ENCODE data around the gene CTRB2. TPM values are rescaled to one million over a fixed set of nuclear protein-coding genes. Genes with fewer than 3 reads are reported as not detected.

The CTRB2 gene
- total RNA-seq, 1 donor from 2014 or later = not detected

DNA sequence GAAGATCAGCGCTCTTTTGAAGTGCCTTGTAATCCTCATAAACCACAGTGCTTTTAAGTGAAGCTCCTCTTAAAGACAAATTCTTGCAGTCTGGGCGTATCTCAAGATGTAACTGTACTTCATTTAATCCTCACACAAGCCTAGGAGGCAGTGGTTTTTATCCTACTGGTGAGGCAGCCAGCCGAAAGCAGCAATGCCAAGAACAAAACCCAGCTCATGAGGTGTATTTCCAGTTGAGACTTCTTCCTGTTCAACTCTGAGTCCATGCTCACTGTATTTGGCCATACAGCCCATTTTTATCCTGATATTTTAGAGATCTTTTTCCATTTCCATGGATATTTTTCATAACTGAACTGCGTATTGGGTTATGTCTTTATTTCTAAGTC, 13.7 kb downstream of the CTRB2 start:
- TF ChIP-seq, protein P1, sequence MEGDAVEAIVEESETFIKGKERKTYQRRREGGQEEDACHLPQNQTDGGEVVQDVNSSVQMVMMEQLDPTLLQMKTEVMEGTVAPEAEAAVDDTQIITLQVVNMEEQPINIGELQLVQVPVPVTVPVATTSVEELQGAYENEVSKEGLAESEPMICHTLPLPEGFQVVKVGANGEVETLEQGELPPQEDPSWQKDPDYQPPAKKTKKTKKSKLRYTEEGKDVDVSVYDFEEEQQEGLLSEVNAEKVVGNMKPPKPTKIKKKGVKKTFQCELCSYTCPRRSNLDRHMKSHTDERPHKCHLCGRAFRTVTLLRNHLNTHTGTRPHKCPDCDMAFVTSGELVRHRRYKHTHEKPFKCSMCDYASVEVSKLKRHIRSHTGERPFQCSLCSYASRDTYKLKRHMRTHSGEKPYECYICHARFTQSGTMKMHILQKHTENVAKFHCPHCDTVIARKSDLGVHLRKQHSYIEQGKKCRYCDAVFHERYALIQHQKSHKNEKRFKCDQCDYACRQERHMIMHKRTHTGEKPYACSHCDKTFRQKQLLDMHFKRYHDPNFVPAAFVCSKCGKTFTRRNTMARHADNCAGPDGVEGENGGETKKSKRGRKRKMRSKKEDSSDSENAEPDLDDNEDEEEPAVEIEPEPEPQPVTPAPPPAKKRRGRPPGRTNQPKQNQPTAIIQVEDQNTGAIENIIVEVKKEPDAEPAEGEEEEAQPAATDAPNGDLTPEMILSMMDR (conservative IDR thresholded peaks at IDR 0.05; ENCODE audit: low read depth, low read length) = no peak
- DNase-seq (ENCODE audit: low read depth) = no peak
- no peak overlapping the region for H3K4me3 ChIP-seq (ENCODE audit: low read depth, low read length)

DNA sequence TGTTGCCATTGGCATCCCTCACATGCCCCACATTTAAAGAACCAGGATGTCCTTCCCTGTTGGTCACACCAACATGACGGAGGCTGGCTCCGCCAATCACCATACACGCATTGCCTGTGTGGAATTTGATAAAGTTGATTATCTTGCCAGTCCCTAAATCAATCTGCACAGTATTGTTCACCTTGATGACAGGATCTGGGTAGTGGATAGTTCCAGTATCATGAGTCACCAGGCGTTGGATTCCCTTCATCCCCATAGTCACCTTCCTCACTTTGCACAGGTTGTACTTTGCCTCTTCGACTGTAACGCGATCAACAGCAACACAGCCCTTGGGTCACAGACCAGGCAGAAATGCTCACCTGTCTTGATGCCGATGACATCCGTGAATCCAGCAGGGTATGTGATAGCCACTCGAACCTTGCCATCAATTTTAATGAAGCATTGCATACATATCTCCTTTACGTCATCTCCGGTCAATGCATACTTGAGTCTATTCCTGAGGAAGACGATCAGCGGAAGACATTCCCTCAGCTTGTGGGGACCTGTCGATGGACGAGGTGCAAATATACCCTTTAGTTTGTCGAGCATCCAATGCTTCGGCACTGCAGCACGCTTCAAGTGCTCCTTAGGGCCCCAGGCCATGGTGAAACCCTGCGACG, 14.2 kb downstream of the CTRB2 start:
- TF ChIP-seq, protein P1 (conservative IDR thresholded peaks at IDR 0.05; ENCODE audit: low read depth, low read length) = no peak
- no peak overlapping the region for H3K4me3 ChIP-seq (ENCODE audit: low read depth, low read length)
- DNase-seq (ENCODE audit: low read depth) = no peak

DNA sequence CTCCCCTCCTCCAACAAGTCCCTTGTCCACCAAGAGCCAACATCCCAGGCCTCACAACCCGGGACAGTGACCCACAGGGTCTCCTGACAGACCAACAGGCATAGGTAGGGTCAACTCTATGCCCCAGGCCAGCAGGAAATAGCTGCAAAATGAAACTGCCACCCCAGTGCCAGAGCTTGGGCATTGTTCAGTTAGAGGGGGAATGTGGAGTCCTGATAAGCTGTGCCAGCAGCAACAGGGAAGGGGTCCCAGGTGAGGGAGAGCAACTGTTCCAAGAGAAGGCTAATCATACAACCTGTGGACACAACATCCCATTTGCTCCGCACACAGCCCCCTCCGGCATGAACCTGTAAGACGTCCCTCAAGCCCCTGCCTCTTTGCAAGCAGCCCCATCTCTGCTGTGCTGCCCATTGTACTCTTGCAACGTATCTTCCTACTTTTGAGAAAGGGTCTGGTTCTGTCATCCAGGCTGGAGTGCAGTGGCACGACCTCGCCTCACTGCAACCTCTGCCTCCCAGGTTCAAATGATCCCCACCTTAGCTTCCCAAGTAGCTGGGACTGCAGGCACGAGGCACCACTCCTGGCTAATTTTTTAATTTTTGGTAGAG, 17.2 kb downstream of the CTRB2 start:
- TF ChIP-seq, protein P1 (conservative IDR thresholded peaks at IDR 0.05; ENCODE audit: low read depth, low read length) = no peak
- DNase-seq (ENCODE audit: low read depth) = no peak
- no peak overlapping the region for H3K4me3 ChIP-seq (ENCODE audit: low read depth, low read length)

DNA sequence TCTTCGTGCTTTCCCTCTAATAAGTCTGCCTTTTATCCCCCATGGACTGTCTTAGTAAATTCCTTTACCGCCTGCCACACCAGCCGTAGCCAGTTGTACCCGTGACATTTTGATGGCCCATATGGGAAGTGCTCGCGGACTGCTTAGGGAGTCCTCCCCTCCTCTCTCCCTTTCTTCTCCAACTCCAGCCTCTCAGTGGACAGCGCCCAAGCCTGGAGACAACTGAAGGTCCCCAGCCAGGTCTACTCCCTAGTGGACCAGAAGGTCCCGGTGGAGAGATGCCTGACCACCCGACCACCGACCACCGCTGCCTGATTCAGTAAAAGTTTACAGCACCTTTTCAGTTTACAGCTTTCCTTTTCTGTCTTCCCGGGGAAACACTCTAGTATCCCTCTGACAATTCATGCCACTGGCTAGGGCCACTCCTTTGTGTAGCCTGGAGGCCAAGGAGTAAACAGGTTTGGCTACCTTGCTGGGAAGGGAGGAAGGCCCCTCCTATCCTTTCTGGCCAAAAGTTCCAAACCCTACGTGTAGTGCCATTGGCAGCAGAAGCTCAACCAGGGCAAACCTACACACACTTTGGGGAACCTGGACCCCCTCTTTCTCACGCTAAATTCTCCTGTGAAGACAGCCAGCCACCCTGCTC, 18.0 kb downstream of the CTRB2 start:
- TF ChIP-seq, protein P1 (conservative IDR thresholded peaks at IDR 0.05; ENCODE audit: low read depth, low read length) = no peak
- no peak for DNase-seq (ENCODE audit: low read depth)
- H3K4me3 ChIP-seq (ENCODE audit: low read depth, low read length) = no peak overlapping the region

DNA sequence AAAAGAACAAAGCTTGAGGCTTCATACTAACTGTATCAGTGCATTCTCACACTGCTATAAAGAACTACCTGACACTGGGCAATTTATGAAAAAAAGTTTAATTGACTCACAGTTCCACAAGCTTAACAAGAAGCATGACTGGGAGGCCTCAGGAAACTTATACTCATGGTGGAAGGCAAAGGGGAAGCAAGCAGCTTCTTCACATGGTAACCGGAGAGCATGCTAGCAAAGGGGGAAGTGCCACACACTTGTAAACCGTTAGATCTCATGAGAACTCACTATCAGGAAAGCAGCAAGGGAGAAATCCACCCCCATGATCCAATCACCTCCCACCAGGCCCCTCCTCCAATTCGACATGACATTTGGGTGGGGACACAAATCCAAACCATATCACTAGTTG, 25.3 kb downstream of the CTRB2 start:
- no peak overlapping the region for H3K4me3 ChIP-seq (ENCODE audit: low read depth, low read length)
- DNase-seq (ENCODE audit: low read depth) = no peak
- TF ChIP-seq, protein P1 (conservative IDR thresholded peaks at IDR 0.05; ENCODE audit: low read depth, low read length) = no peak

DNA sequence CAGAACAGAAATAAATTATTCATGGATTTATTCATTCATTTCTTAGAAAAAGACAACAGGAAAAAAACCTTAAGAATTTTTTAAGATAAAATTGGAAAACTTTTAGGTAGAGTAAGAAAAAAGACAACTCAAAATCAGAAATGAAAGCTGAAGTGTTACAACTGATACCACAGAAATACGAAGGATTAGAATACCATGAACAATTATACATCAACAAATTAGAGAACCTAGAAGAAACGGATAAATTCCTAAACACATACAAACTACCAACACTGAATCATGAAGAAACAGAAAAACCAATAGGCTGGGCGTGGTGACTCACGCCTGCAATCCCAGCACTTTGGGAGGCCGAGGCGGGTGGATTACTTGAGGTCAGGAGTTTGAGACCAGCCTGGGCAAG, 27.8 kb downstream of the CTRB2 start:
- no peak overlapping the region for H3K4me3 ChIP-seq (ENCODE audit: low read depth, low read length)
- TF ChIP-seq, protein P1 (conservative IDR thresholded peaks at IDR 0.05; ENCODE audit: low read depth, low read length) = no peak
- no peak for DNase-seq (ENCODE audit: low read depth)

Measured in epithelial cell of proximal tubule (primary cell).